Measurements from ENCODE around the gene CNGA4.
"Not testable (repeated sequence)": the region's sequence is repeated elsewhere in the genome, so short reads cannot be mapped to it uniquely, and the experiment has no call there.

CNGA4 gene

GRCh38 chr11:6270584-6271246 lies 31.8 kb downstream of the CNGA4 start:
- no peak for DNase-seq

GRCh38 chr11:6271598-6271997 lies 32.7 kb downstream of the CNGA4 start:
- no peak for DNase-seq

GRCh38 chr11:6273188-6273587 lies 34.3 kb downstream of the CNGA4 start:
- no peak for DNase-seq

GRCh38 chr11:6280809-6281208 lies 41.9 kb downstream of the CNGA4 start:
- not testable (repeated sequence) for DNase-seq

- DNase-seq, result no peak
Measured at GRCh38 chr11:6283453-6284023, 44.6 kb downstream of the CNGA4 start.

- DNase-seq, result no peak
Measured at GRCh38 chr11:6284250-6284649, 45.4 kb downstream of the CNGA4 start.

- DNase-seq, result no peak
Measured at GRCh38 chr11:6285019-6285418, 46.1 kb downstream of the CNGA4 start.

All from NCI-H2029 (cell line).